Measurements from ENCODE around the gene PKN1. TPM values are rescaled to one million over a fixed set of nuclear protein-coding genes. Genes with fewer than 3 reads are reported as not detected.

The PKN1 gene
- total RNA-seq, 2 experiments from 2014 or later, result 188 to 207 TPM

DNA sequence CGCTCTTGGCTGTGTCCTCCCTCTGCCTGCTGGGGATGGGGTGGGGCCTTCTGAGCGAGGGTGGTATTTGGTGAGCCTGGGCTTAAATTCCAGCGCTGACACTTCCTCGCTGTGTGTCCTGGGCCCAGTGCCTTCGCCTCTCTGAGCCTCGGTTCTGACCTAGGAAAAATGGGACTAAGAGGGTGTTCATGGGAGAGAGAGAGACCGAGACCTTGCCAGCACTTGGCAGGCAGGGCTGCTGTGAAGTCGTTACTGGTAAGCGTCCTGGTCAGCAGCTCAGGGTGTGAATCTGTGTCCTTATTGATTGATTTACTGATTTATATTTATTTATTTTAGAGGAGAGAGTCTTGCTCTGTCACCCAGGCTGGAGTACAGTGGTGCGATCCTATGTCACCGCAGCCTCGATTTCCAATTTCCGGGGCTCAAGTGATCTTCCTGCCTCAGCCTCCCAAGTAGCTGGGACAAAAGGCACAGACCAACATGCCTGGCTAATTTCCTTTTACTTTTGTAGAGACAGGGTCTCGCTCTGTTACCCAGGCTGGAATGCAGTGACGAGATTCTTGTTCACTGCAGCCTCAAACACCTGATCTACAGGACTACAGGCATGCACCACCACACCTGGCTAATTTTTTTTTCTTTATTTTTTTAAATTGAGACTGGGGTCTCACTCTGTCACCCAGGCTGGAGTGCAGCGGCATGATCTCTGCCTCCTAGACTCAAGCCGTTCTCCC, 2.4 kb downstream of the PKN1 start:
- intact Hi-C loops (cut with micrococcal nuclease), result loop anchor here (2.0 kb wide), 1 partner anchor 17 kb away; the partner anchor contains the start of gene DDX39A

DNA sequence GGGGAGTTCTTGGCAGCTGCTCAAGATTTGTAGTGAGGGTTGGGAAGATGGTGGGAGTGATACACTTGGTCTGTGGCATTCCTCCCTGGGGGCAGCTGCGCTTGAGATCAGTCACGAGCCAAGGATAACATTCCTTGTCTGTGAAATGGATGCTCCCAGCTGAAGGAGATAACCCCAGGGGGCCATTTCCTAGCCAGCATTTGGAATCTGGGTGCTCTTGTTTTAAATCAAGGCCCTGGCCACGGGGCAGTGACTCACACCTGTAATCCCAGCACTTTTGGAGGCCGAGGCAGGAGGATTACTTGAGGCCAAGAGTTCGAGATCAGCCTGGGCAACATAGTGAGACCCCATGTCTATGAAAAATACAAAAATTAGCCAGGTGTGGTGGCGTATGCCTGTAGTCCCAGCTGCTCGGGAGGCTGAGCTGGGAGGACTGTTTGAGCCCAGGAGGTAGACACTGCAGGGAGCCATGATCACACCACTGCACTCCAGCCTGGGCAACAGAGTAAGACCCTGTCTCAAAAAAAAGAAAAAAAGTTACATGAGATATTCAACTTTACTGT, 4.6 kb downstream of the PKN1 start:
- Mint-ChIP-seq H3K4me3 (no peak overlapping the region), H3K36me3 (peaks cover 15% of the 10 kb centered on the region), H3K27ac (peak overlapping the region; percentile 33), H3K9me3 (no peaks in the 10 kb centered on the region), H3K4me1 (ENCODE audit: low read depth) (peaks cover 46% of the 10 kb centered on the region), H3K27me3 (no peaks in the 10 kb centered on the region)
- POLR2A ChIA-PET, result interaction anchor here (0.7 kb wide), 1 partner anchor 29 kb away, joined by 3 read pairs; no protein-coding TSS in a partner anchor
- DNase-seq, result no peak
- intact Hi-C loops (cut with micrococcal nuclease), result no loop called here
- CTCF ChIA-PET, result no interaction called here

More for the DNA sequence above, 2.4 kb downstream of the PKN1 start:
- Mint-ChIP-seq H3K27ac (peak overlapping the region; percentile 50), H3K27me3 (no peaks in the 10 kb centered on the region), H3K4me1 (ENCODE audit: low read depth) (peaks cover 51% of the 10 kb centered on the region), H3K9me3 (no peaks in the 10 kb centered on the region), H3K36me3 (peaks cover 8% of the 10 kb centered on the region), H3K4me3 (peak overlapping the region; percentile 35)
- POLR2A ChIA-PET, result interaction anchor here (0.8 kb wide), 1 partner anchor 39 kb away, joined by 3 read pairs; the partner anchor contains the start of gene PTGER1
- CTCF ChIA-PET, result no interaction called here
- no peak for DNase-seq

DNA sequence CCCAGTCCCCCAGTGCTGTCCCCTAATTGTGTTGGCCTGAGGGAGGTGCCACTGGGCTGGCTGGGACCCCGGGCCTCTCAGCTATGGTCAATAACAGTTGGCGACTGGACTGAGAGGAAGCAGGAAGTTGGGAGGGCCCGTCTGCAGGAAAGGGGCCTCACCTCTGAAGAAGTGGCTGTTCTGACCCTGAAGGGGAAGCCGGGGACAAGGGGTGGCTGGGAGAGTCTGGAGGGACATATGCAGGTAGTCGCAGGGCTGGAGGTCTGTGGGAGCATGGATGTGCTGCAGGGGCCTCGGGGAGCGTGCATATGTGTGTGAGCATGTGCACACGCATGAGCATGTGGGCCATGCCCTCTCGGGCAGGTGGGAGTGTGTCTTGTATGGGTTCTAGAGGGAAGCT, 5.9 kb downstream of the PKN1 start:
- POLR2A ChIA-PET, result no interaction called here
- peaks cover 26% of the 10 kb centered on the region for H3K36me3 Mint-ChIP-seq

DNA sequence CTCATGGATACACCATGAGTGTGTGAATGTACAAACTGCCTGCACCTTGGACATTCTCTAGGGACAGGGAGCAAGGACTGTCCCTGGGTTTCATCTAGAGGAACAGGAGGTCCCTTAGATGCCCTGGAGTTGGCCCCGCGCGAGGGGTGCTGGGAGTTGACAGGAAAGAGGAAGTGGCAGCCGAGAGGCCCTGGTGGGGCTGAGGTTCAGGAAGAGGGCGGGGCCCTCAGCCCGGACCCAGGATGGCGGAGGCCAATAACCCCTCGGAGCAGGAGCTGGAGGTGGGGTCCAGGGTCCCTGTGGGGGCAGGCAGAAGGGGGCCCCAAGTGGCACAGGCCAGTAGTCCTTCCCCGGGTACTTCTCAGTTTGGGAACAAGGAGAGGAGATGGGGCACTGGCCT, 6.9 kb downstream of the PKN1 start:
- Mint-ChIP-seq H3K27me3 (no peaks in the 10 kb centered on the region), H3K36me3 (peaks cover 32% of the 10 kb centered on the region), H3K4me3 (peak overlapping the region; percentile 84), H3K27ac (peak overlapping the region; percentile 88), H3K4me1 (ENCODE audit: low read depth) (peaks cover 39% of the 10 kb centered on the region), H3K9me3 (no peaks in the 10 kb centered on the region)
- peak; percentile 90 for DNase-seq
- CTCF ChIA-PET, result interaction anchor here (3.4 kb wide), 1 partner anchor 40 kb away, joined by 17 read pairs; no protein-coding TSS in a partner anchor
- intact Hi-C loops (cut with micrococcal nuclease), result loop anchor here (1.0 kb wide), 1 partner anchor 8 kb away; no protein-coding TSS in a partner anchor
- POLR2A ChIA-PET, result interaction anchor here (1.3 kb wide), 1 partner anchor 7 kb away, joined by 4 read pairs; the partner anchor contains the start of gene PKN1

More for the DNA sequence above, 5.9 kb downstream of the PKN1 start:
- intact Hi-C loops (cut with micrococcal nuclease), result no loop called here
- DNase-seq, result no peak
- Mint-ChIP-seq H3K9me3 (no peaks in the 10 kb centered on the region), H3K27ac (peak overlapping the region; percentile 88), H3K27me3 (no peaks in the 10 kb centered on the region), H3K4me3 (no peak overlapping the region), H3K4me1 (ENCODE audit: low read depth) (peaks cover 49% of the 10 kb centered on the region)
- CTCF ChIA-PET, result interaction anchor here (0.7 to 3.4 kb wide), 2 partner anchors 41 to 91 kb away, joined by 4 to 17 read pairs; no protein-coding TSS in a partner anchor

DNA sequence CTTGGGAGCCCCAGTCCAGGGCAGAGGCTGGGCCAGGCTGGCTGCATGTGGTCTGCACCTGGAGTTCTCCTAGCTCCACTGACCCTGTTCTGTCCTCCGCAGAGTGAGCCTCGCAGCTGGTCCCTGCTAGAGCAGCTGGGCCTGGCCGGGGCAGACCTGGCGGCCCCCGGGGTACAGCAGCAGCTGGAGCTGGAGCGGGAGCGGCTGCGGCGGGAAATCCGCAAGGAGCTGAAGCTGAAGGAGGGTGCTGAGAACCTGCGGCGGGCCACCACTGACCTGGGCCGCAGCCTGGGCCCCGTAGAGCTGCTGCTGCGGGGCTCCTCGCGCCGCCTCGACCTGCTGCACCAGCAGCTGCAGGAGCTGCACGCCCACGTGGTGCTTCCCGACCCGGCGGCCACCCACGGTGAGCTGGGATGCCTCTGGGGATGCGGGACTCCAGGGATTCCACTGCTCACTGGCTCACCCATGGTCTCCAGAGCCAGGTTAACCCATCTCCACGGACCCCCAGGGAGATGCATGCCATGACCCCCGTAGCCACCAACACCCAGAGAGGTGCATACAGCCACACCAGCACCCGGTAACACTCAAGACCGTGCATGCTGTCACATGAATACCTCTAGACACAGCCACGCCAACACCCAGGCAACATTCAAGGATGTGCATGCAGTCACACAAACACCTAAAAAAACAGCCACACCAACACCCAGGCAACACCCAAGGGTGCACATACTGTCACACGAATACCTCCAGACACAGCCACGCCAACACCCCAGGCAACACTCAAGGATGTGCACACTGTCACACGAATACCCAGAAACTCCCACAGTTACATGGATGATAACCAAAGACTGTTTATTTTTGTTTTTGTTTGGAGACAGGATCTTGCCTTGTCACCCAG, 8.2 kb downstream of the PKN1 start:
- Mint-ChIP-seq H3K36me3 (peaks cover 35% of the 10 kb centered on the region), H3K4me1 (ENCODE audit: low read depth) (peaks cover 35% of the 10 kb centered on the region), H3K27me3 (no peaks in the 10 kb centered on the region), H3K27ac (peak overlapping the region; percentile 88), H3K9me3 (no peaks in the 10 kb centered on the region), H3K4me3 (peak overlapping the region; percentile 84)
- intact Hi-C loops (cut with micrococcal nuclease), result no loop called here
- no peak for DNase-seq
- CTCF ChIA-PET, result interaction anchor here (0.6 to 3.4 kb wide), 3 partner anchors 9 to 48 kb away, joined by 4 to 17 read pairs (median 10); partner anchors contain the start of gene PKN1
- POLR2A ChIA-PET, result interaction anchor here (1.3 kb wide), 1 partner anchor 9 kb away, joined by 4 read pairs; the partner anchor contains the start of gene PKN1

DNA sequence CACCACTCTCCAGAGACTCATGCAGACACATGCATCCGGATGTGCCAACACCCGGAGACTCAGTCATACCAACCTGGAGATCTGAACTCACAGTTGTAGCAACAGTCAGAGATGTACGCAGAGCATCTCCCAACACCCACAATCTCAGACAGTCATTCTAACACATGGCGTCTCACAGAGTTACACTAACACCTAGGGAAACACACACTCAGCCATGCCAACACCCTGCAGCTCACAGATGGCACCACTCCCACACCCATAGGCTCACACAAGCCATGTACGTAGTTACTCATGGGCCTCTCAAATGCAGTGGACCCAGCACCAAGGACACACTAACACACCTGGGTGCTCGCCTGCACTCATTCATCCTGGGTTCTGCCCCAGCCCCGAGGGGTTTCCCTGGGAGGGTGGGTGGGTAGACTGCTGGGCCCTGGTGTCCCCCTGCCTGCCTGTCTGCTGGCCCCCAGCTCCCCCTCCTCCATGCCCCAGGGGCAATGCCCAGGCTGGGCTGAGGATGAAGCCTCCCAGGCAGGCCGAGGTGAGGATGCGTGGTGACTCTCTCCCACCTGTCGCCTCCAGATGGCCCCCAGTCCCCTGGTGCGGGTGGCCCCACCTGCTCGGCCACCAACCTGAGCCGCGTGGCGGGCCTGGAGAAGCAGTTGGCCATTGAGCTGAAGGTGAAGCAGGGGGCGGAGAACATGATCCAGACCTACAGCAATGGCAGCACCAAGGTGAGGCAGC, 10.0 kb downstream of the PKN1 start:
- no peak for DNase-seq
- Mint-ChIP-seq H3K27me3 (no peaks in the 10 kb centered on the region), H3K27ac (no peak overlapping the region), H3K9me3 (no peaks in the 10 kb centered on the region), H3K4me1 (ENCODE audit: low read depth) (peaks cover 30% of the 10 kb centered on the region), H3K36me3 (peaks cover 44% of the 10 kb centered on the region), H3K4me3 (no peak overlapping the region)
- ChIA-PET CTCF (no interaction called here), POLR2A (no interaction called here)
- intact Hi-C loops (cut with micrococcal nuclease), result no loop called here

DNA sequence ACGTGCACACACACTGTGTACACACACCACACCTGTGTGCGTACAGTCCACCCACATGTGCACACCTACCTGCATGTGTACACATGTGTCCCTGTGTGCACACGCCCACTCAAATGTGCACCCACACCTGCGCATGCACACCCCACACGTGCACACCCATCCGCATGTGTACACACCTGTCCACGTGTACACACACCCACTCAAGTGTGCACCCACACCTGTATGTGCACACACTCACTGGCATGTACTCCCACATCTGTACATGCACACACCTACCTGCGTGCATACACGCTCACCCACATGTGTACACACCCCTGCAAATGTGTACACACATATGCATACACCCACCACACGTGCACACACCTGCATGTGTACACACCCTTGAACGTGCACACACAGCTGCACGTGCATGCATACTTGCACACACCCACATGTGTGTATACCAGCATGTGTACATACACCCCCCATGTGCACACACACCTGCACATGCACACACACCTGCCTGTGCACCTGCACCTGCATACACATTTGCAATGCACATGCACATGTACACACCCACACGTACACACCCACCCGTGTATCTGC, 10.6 kb downstream of the PKN1 start:
- ChIA-PET POLR2A (no interaction called here), CTCF (no interaction called here)
- intact Hi-C loops (cut with micrococcal nuclease), result no loop called here
- Mint-ChIP-seq H3K9me3 (no peaks in the 10 kb centered on the region), H3K4me1 (ENCODE audit: low read depth) (peaks cover 29% of the 10 kb centered on the region), H3K4me3 (no peak overlapping the region), H3K36me3 (peaks cover 49% of the 10 kb centered on the region), H3K27me3 (no peaks in the 10 kb centered on the region), H3K27ac (no peak overlapping the region)
- no peak for DNase-seq

DNA sequence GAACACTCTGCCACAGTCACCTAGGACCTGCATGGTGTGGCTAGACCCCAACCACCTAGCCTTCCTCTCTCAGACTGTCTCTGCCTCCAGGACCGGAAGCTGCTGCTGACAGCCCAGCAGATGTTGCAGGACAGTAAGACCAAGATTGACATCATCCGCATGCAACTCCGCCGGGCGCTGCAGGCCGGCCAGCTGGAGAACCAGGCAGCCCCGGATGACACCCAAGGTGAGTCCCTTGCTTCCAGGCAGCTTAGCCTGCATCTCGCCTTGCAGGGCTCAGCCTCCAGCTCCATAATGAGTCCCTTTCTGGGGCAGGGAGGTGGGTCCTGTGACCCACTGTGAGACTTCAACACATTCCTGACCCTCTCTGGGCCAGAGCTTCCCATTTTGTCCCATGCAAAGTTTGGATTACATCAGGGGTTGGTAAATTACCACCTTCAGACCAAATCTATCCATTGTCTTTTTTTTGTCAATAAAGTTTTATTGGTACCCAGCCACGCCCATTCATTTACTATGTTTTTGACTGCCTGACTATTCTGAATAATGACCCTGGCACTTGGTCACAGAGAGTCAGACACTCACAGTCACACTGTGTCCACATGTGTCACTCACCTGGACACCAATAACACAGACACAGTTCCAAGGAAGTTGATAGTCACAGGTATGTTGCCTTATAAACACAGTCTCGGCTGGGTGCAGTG, 13.4 kb downstream of the PKN1 start:
- peaks cover 61% of the 10 kb centered on the region for H3K36me3 Mint-ChIP-seq
- intact Hi-C loops (cut with micrococcal nuclease), result no loop called here
- H3K27ac Mint-ChIP-seq, result no peak overlapping the region
- CTCF ChIA-PET, result interaction anchor here (1.5 kb wide), 1 partner anchor 33 kb away, joined by 3 read pairs; no protein-coding TSS in a partner anchor
- H3K27me3 Mint-ChIP-seq, result no peaks in the 10 kb centered on the region
- no peak for DNase-seq
- POLR2A ChIA-PET, result no interaction called here
- H3K4me3 Mint-ChIP-seq, result no peak overlapping the region
- peaks cover 11% of the 10 kb centered on the region for H3K4me1 Mint-ChIP-seq (ENCODE audit: low read depth)
- H3K9me3 Mint-ChIP-seq, result no peaks in the 10 kb centered on the region

DNA sequence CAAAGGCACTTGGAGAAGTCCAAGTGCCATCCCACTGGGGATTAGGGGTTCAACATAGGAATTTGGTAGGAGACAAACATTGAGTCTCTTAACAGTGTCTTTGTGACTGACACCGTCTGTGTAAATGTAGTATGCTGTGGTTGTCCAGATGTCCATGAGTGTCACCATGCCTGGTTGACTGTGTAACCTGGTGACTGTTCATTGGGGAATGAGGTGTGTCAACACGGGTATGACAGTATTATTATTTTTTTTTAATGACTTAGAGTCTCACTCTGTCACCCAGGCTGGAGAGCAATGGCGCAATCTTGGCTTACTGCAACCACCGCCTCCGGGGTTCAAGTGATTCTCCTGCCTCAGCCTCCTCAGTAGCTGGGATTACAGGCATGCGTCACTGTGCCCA, 16.2 kb downstream of the PKN1 start:
- Mint-ChIP-seq H3K9me3 (no peaks in the 10 kb centered on the region), H3K27ac (peak overlapping the region; percentile 31), H3K27me3 (no peaks in the 10 kb centered on the region), H3K36me3 (peaks cover 47% of the 10 kb centered on the region), H3K4me3 (no peak overlapping the region), H3K4me1 (ENCODE audit: low read depth) (peaks cover 5% of the 10 kb centered on the region)
- CTCF ChIA-PET, result interaction anchor here (2.7 kb wide), 1 partner anchor 31 kb away, joined by 8 read pairs; no protein-coding TSS in a partner anchor
- POLR2A ChIA-PET, result no interaction called here
- no peak for DNase-seq
- intact Hi-C loops (cut with micrococcal nuclease), result no loop called here

DNA sequence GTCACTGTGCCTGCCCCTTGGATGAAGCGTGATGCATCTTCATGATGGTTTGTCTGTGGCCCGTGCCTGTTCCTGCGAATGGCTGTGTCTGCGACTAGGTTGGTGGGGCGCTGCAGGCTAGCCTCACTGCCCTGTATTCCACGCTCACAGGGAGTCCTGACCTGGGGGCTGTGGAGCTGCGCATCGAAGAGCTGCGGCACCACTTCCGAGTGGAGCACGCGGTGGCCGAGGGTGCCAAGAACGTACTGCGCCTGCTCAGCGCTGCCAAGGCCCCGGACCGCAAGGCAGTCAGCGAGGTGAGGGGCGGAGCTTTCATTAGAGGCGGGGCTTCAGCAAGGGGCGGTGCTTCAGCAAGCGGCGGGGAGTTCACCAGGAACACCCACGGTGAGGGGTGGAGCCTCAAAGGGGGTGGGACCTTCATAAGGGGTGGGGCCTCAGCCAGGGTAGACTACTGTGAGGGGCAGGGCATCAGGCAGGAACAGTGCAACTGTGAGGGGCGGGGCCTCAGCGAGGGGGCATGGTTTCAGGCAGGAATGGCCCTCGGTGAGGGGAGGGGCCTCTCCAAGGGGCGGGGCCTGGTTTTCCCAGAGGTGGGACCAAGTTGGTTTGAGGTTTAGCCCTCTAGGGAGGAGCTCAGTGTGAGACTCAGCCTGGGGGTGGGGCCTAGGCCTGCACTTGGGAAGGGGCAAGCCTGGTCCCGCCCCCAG, 17.2 kb downstream of the PKN1 start:
- Mint-ChIP-seq H3K27me3 (no peaks in the 10 kb centered on the region), H3K4me1 (ENCODE audit: low read depth) (peaks cover 5% of the 10 kb centered on the region), H3K36me3 (peaks cover 45% of the 10 kb centered on the region), H3K27ac (no peak overlapping the region), H3K9me3 (no peaks in the 10 kb centered on the region), H3K4me3 (no peak overlapping the region)
- POLR2A ChIA-PET, result interaction anchor here (0.6 kb wide), 1 partner anchor 58 kb away, joined by 5 read pairs; no protein-coding TSS in a partner anchor
- peak; percentile 87 for DNase-seq
- intact Hi-C loops (cut with micrococcal nuclease), result no loop called here
- CTCF ChIA-PET, result interaction anchor here (1.0 to 2.7 kb wide), 3 partner anchors 18 to 30 kb away, joined by 3 to 8 read pairs (median 7); no protein-coding TSS in a partner anchor

Measured in activated CD4-positive, alpha-beta memory T cell treated with anti-CD3 and anti-CD28 coated beads for 36 hours (primary cell).